ENCODE results near the gene RILPL1.

GRCh38 chr12:123465084-123465483 is 68.4 kb downstream of the RILPL1 start:
- TF ChIP-seq CTCF (IDR thresholded peaks at IDR 0.05), result no peak
- no peak for TF ChIP-seq POLR2AphosphoS5 (IDR thresholded peaks at IDR 0.05)
- TF ChIP-seq EP300 (IDR thresholded peaks at IDR 0.05), result no peak
- TF ChIP-seq POLR2A (IDR thresholded peaks at IDR 0.05), result no peak

Measured in sigmoid colon (tissue), 4 donors.